Endothelial cell of umbilical vein (primary cell): Measurements from ENCODE around the gene IFNL3. TPM values are rescaled to one million over a fixed set of nuclear protein-coding genes. Genes with fewer than 3 reads are reported as not detected.

Source experiments
- BruUV-seq: library from RNA; stranded (reverse); fragments of 400-500 nt; replicated peaks from 2 replicates; lab custom pipeline; 2021; lab: Mats Ljungman, UMichigan
- CTCF ChIA-PET: fragments of 300-600, 350-600 bp; sonication (Branson Sonifier 250); formaldehyde crosslinking; loops from one replicate; lab custom pipeline; 2021; ENCODE audit warnings: antibody characterized with exemption, inconsistent platforms; lab: Charles Lee
- POLR2A ChIA-PET: fragments of 300-600, 350-600 bp; sonication (Branson Sonifier 250); formaldehyde crosslinking; loops from one replicate; lab custom pipeline; 2021; ENCODE audit warnings: antibody characterized with exemption, inconsistent platforms; lab: Charles Lee
- DNase-seq: peaks from one replicate; pipeline ENCODE4 v3.0.0-alpha.2; 2011; ENCODE audit warnings: low read depth, low spot score
- FAIRE-seq: peaks from 2 replicates; lab custom pipeline; 2011; peaks lifted over from hg19 to GRCh38; lab: Jason Lieb, UNC
- H2AFZ ChIP-seq: 2 replicates; pipeline ENCODE4 v1.6.0; 2012; ENCODE audit warnings: low read depth, low read length, control low read depth, inconsistent platforms
- H3K27ac ChIP-seq: 2 replicates; pipeline ENCODE4 v1.5.1; 2011; ENCODE audit warnings: low read depth, mild to moderate bottlenecking, control low read depth, low read length, moderate library complexity; ENCODE audit not compliant: insufficient read depth
- H3K27me3 ChIP-seq, 2 experiments: 2 replicates each; pipeline versions ENCODE4 v1.6.0 to v1.6.1; 2011; ENCODE audit warnings: low read length in 2 of 2, mixed read lengths in 1 of 2; ENCODE audit not compliant: control insufficient read depth in 2 of 2, insufficient read depth in 2 of 2
- H3K36me3 ChIP-seq, 2 experiments: 2 replicates in 1 of 2; 3 replicates in 1 of 2; pipeline ENCODE4 v1.5.1; 2011; ENCODE audit warnings: low read length in 2 of 2, mild to moderate bottlenecking in 1 of 2, moderate library complexity in 1 of 2; ENCODE audit not compliant: control insufficient read depth in 2 of 2, insufficient read depth in 2 of 2; ENCODE audit errors: extremely low read depth in 1 of 2
- H3K4me1 ChIP-seq: 3 replicates; pipeline ENCODE4 v1.5.1; 2011; ENCODE audit warnings: mild to moderate bottlenecking, low read length; ENCODE audit not compliant: control insufficient read depth, insufficient read depth; ENCODE audit errors: extremely low read depth
- H3K4me2 ChIP-seq: 2 replicates; pipeline ENCODE4 v1.6.1; 2011; ENCODE audit warnings: low read length, control low read depth, mixed read lengths; ENCODE audit not compliant: insufficient read depth
- H3K4me3 ChIP-seq, 3 experiments: fragments of 200-600 bp in 1 of 3; sonication (generic), shearing (Covaris generic) in 1 of 3; replicated peaks in 1 of 3; 2 replicates each; pipeline ENCODE4 v1.5.1; 2011 to 2016; ENCODE audit warnings: control low read depth in 3 of 3, low read length in 3 of 3, mild to moderate bottlenecking in 2 of 3, inconsistent platforms in 1 of 3, low read depth in 1 of 3, moderate library complexity in 1 of 3; ENCODE audit not compliant: insufficient read depth in 1 of 3
- H3K79me2 ChIP-seq: 2 replicates; pipeline ENCODE4 v1.6.0; 2012; ENCODE audit warnings: low read length, inconsistent platforms; ENCODE audit not compliant: control insufficient read depth, insufficient read depth
- H3K9ac ChIP-seq: replicated peaks from 2 replicates; pipeline ENCODE3; 2011; ENCODE audit warnings: low read length, control low read depth; ENCODE audit not compliant: insufficient read depth; ENCODE audit errors: extremely low read depth
- H3K9me1 ChIP-seq: replicated peaks from 3 replicates; pipeline ENCODE4 v1.6.0; 2011; ENCODE audit warnings: mild to moderate bottlenecking, low read length; ENCODE audit not compliant: control insufficient read depth, insufficient read depth; ENCODE audit errors: extremely low read depth
- H3K9me3 ChIP-seq: replicated peaks from 2 replicates; pipeline ENCODE4 v1.5.1; 2012; ENCODE audit warnings: low read length, inconsistent platforms; ENCODE audit not compliant: control insufficient read depth, insufficient read depth
- H4K20me1 ChIP-seq: replicated peaks from 2 replicates; pipeline ENCODE3; 2011; ENCODE audit warnings: mild to moderate bottlenecking, low read length; ENCODE audit not compliant: control insufficient read depth, insufficient read depth; ENCODE audit errors: extremely low read depth
- EZH2 ChIP-seq: IDR thresholded peaks from 2 replicates; pipeline ENCODE4 v1.6.1; 2012; ENCODE audit warnings: borderline replicate concordance, low read depth, mild to moderate bottlenecking, moderate library complexity, low read length, inconsistent platforms; ENCODE audit not compliant: severe bottlenecking
- FOS ChIP-seq: IDR thresholded peaks from 2 replicates; pipeline ENCODE4 v1.6.1; 2011; ENCODE audit warnings: mild to moderate bottlenecking, low read length, moderate library complexity, borderline replicate concordance; ENCODE audit not compliant: insufficient read depth
- JUN ChIP-seq: IDR thresholded peaks from 2 replicates; pipeline ENCODE4 v1.6.1; 2011; ENCODE audit warnings: borderline replicate concordance, low read depth; ENCODE audit not compliant: insufficient read length, insufficient read depth
- MAX ChIP-seq: IDR thresholded peaks from 2 replicates; pipeline ENCODE4 v1.6.1; 2011; ENCODE audit not compliant: insufficient read depth, insufficient read length
- MYC ChIP-seq: IDR thresholded peaks from one replicate; pipeline ENCODE4 v1.6.1; 2011; ENCODE audit warnings: mild to moderate bottlenecking, low read depth, low read length
- POLR2A ChIP-seq: IDR thresholded peaks from 2 replicates; pipeline ENCODE4 v1.6.1; 2012; ENCODE audit warnings: low read depth, mild to moderate bottlenecking, control low read depth, low read length
- POLR2AphosphoS5 ChIP-seq: IDR thresholded peaks from 2 replicates; pipeline ENCODE4 v1.6.1; 2012; ENCODE audit warnings: low read depth, mild to moderate bottlenecking, control low read depth, low read length, moderate library complexity; ENCODE audit not compliant: insufficient read depth
- dilution Hi-C: fragments of 300-500 bp; cut with MboI; formaldehyde crosslinking; loops from one replicate; pipeline ENCODE4 v1.15.0; 2019; ENCODE audit warnings: low sequenced_read_pairs; ENCODE audit not compliant: extremely low pct_ligation_motif_present
- intact Hi-C: fragments of 100-400 bp; cut with micrococcal nuclease; formaldehyde crosslinking; loops from one replicate; pipeline ENCODE4 v1.10.0; 2022
- polyA plus RNA-seq, 4 experiments: library from polyadenylated mRNA; depleted of rRNA in 3 of 4; stranded (reverse) in 3 of 4; unstranded in 1 of 4; fragments of >200 nt; gene quantifications; 2 replicates each; pipeline versions ENCODE4 v1.2.1 to v1.2.3, GENCODE V29; 2011 to 2012; ENCODE audit warnings: missing spikeins in 1 of 4
- total RNA-seq: library from RNA; stranded (reverse); gene quantifications from 2 replicates; pipeline ENCODE4 v1.2.3, GENCODE V29; 2021
- TF ChIP-seq, protein P1 (sequence below), 2 donors: IDR thresholded peaks; 1 replicate in 1 of 2; 2 replicates in 1 of 2; pipeline ENCODE4 v1.5.1; 2011; ENCODE audit warnings: low read length in 2 of 2, mild to moderate bottlenecking in 2 of 2, moderate library complexity in 2 of 2, control low read depth in 1 of 2, inconsistent platforms in 1 of 2, low read depth in 1 of 2; ENCODE audit not compliant: insufficient read depth in 1 of 2; ENCODE audit errors: extremely low read depth in 1 of 2

Gene IFNL3
- total and polyA plus RNA-seq, 2 donors (not counting 3 experiments of a cell fraction or from before 2014, with no cell fraction given), result not detected

- dilution Hi-C loops (no loop called here), intact Hi-C loops (no loop called here)
- no peaks in the 10 kb centered on the region for H4K20me1 ChIP-seq
- no peaks in the 10 kb centered on the region for H3K4me1 ChIP-seq
- H2AFZ ChIP-seq, result peak overlapping the region; percentile 62
- peaks cover 30 to 38% of the 10 kb centered on the region in 2 experiments for H3K27me3 ChIP-seq
- ChIA-PET CTCF (no interaction called here), POLR2A (no interaction called here)
- no peaks in the 10 kb centered on the region for H3K9me1 ChIP-seq
- H3K27ac ChIP-seq, result no peak overlapping the region
- H3K4me2 ChIP-seq, result no peak overlapping the region
- no peaks in the 10 kb centered on the region for H3K36me3 ChIP-seq
- BruUV-seq, result no TSS peak
- no peaks in the 10 kb centered on the region for H3K9me3 ChIP-seq
- DNase-seq (no peak), FAIRE-seq (no peak)
- no peak overlapping the region for H3K9ac ChIP-seq
- no peak overlapping the region for H3K4me3 ChIP-seq
- H3K79me2 ChIP-seq, result no peaks in the 10 kb centered on the region
- TF ChIP-seq, protein P1, sequence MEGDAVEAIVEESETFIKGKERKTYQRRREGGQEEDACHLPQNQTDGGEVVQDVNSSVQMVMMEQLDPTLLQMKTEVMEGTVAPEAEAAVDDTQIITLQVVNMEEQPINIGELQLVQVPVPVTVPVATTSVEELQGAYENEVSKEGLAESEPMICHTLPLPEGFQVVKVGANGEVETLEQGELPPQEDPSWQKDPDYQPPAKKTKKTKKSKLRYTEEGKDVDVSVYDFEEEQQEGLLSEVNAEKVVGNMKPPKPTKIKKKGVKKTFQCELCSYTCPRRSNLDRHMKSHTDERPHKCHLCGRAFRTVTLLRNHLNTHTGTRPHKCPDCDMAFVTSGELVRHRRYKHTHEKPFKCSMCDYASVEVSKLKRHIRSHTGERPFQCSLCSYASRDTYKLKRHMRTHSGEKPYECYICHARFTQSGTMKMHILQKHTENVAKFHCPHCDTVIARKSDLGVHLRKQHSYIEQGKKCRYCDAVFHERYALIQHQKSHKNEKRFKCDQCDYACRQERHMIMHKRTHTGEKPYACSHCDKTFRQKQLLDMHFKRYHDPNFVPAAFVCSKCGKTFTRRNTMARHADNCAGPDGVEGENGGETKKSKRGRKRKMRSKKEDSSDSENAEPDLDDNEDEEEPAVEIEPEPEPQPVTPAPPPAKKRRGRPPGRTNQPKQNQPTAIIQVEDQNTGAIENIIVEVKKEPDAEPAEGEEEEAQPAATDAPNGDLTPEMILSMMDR (IDR thresholded peaks at IDR 0.05; ENCODE audit: extremely low read depth in 1 of 2, insufficient read depth in 1 of 2, low read depth in 1 of 2, low read length in 2 of 2), result no peak
- no peak for TF ChIP-seq POLR2A
- no peak for TF ChIP-seq MAX
- TF ChIP-seq POLR2AphosphoS5, result no peak
- no peak for TF ChIP-seq MYC
- no peak for TF ChIP-seq JUN
- no peak for TF ChIP-seq FOS
- TF ChIP-seq EZH2, result peak; percentile 94
These were observed 3.2 kb upstream of the IFNL3 start for GRCh38 chr19:39247701-39248664.
